T-helper 2 cell treated with Interferon-gamma antibody and Interleukin-4, amounts not matched to agents 100 ng/mL and 5 ng/mL, for 36 hours (primary cell): Measurements from ENCODE around the gene C22orf42. TPM values are rescaled to one million over a fixed set of nuclear protein-coding genes. Genes with fewer than 3 reads are reported as not detected.
"Not testable (repeated sequence)": the region's sequence is repeated elsewhere in the genome, so short reads cannot be mapped to it uniquely, and the experiment has no call there.

ENCODE experiments used
- intact Hi-C: fragments of 100-400 bp; cut with micrococcal nuclease; formaldehyde crosslinking; loops from one replicate; pipeline ENCODE4 v1.15.1; 2023
- total RNA-seq: library from RNA; stranded (reverse); gene quantifications from 2 replicates; pipeline ENCODE4 v1.2.3, GENCODE V29; 2022

The C22orf42 gene
- not detected in 2 replicates for total RNA-seq

- intact Hi-C loops: no loop called here
Observed at GRCh38 chr22:32158712-32159533, at the start of gene C22orf42. TSS of gene C22orf42 (minus strand) at chr22:32159303. CDS start at chr22:32159215, 88 bp downstream.

GRCh38 chr22:32208681-32209080 lies 49.6 kb upstream of the C22orf42 start:
- intact Hi-C loops: loop anchor here (5.0 kb wide), 2 partner anchors 66 to 264 kb away; partner anchors contain the start of gene FBXO7

GRCh38 chr22:32207971-32208480 lies 48.9 kb upstream of the C22orf42 start:
- intact Hi-C loops: loop anchor here (5.0 kb wide), 2 partner anchors 66 to 264 kb away; partner anchors contain the start of gene FBXO7

- intact Hi-C loops: loop anchor here (5.0 kb wide), 2 partner anchors 65 to 265 kb away; partner anchors contain the start of gene FBXO7
Observed at GRCh38 chr22:32206774-32207758, 48.0 kb upstream of the C22orf42 start.

- intact Hi-C loops: loop anchor here (2.0 to 5.0 kb wide), 3 partner anchors 64 to 266 kb away; partner anchors contain the start of gene FBXO7
Observed at GRCh38 chr22:32205974-32206773, 47.1 kb upstream of the C22orf42 start.

- intact Hi-C loops: loop anchor here (2.0 to 5.0 kb wide), 3 partner anchors 63 to 267 kb away; partner anchors contain the start of gene FBXO7
Observed at GRCh38 chr22:32204856-32205722, 46.0 kb upstream of the C22orf42 start, which contains the start of gene RFPL2. TSS of gene RFPL2 (minus strand) at chr22:32205073. CDS start at chr22:32202451, 2,622 bp downstream.

- intact Hi-C loops: loop anchor here (2.0 kb wide), 1 partner anchor 227 kb away; no protein-coding TSS in a partner anchor
Observed at GRCh38 chr22:32204040-32204855, 45.1 kb upstream of the C22orf42 start.

- intact Hi-C loops: loop anchor here (2.0 kb wide), 1 partner anchor 227 kb away; no protein-coding TSS in a partner anchor
Observed at GRCh38 chr22:32203181-32204039, 44.3 kb upstream of the C22orf42 start.

GRCh38 chr22:32202539-32203180 lies 43.6 kb upstream of the C22orf42 start:
- intact Hi-C loops: no loop called here

GRCh38 chr22:32202161-32202538 lies 43.0 kb upstream of the C22orf42 start:
- intact Hi-C loops: no loop called here

GRCh38 chr22:32200752-32201151 lies 41.6 kb upstream of the C22orf42 start:
- intact Hi-C loops: no loop called here

GRCh38 chr22:32199961-32200360 lies 40.9 kb upstream of the C22orf42 start:
- intact Hi-C loops: no loop called here

- intact Hi-C loops: no loop called here
Observed at GRCh38 chr22:32199341-32199740, 40.2 kb upstream of the C22orf42 start.

- intact Hi-C loops: not testable (repeated sequence)
Observed at GRCh38 chr22:32197553-32198226, 38.6 kb upstream of the C22orf42 start.

GRCh38 chr22:32195900-32196299 lies 36.8 kb upstream of the C22orf42 start:
- intact Hi-C loops: not testable (repeated sequence)

GRCh38 chr22:32193346-32193745 lies 34.2 kb upstream of the C22orf42 start:
- intact Hi-C loops: not testable (repeated sequence)
